ENCODE measurements around the gene LSM7.
A peak's percentile ranks its signal among the peaks of the same experiment; 100 is the strongest.

LSM7 gene

GRCh38 chr19:2338055-2338615 is 9.7 kb upstream of the LSM7 start:
- no peak for DNase-seq (ENCODE audit: low read depth in 2 of 2)

- DNase-seq (ENCODE audit: low read depth in 2 of 2), result no peak
Measured at GRCh38 chr19:2337329-2337707, 8.9 kb upstream of the LSM7 start.

- no peak for DNase-seq (ENCODE audit: low read depth in 2 of 2)
Measured at GRCh38 chr19:2336528-2337328, 8.3 kb upstream of the LSM7 start.

GRCh38 chr19:2335848-2336247 is 7.5 kb upstream of the LSM7 start:
- no peak for DNase-seq (ENCODE audit: low read depth in 2 of 2)

- DNase-seq (ENCODE audit: low read depth in 2 of 2), result no peak
Measured at GRCh38 chr19:2334986-2335846, 6.8 kb upstream of the LSM7 start.

- no peak for DNase-seq (ENCODE audit: low read depth in 2 of 2)
Measured at GRCh38 chr19:2334426-2334825, 6.0 kb upstream of the LSM7 start.

- DNase-seq (ENCODE audit: low read depth in 2 of 2), result no peak
Measured at GRCh38 chr19:2333807-2334211, 5.4 kb upstream of the LSM7 start.

GRCh38 chr19:2333027-2333806 is 4.8 kb upstream of the LSM7 start:
- DNase-seq (ENCODE audit: low read depth in 2 of 2), result no peak

GRCh38 chr19:2332341-2333026 is 4.1 kb upstream of the LSM7 start:
- no peak for DNase-seq (ENCODE audit: low read depth in 2 of 2)

GRCh38 chr19:2331601-2332246 is 3.3 kb upstream of the LSM7 start:
- DNase-seq (ENCODE audit: low read depth in 2 of 2), result no peak

- DNase-seq (ENCODE audit: low read depth in 2 of 2), result no peak
Measured at GRCh38 chr19:2330632-2331284, 2.4 kb upstream of the LSM7 start.

- DNase-seq (ENCODE audit: low read depth in 2 of 2), result no peak
Measured at GRCh38 chr19:2330255-2330631, 1.9 kb upstream of the LSM7 start.

GRCh38 chr19:2329501-2329916 is 1.1 kb upstream of the LSM7 start:
- DNase-seq (ENCODE audit: low read depth in 2 of 2), result no peak

GRCh38 chr19:2329149-2329478 is 728 bp upstream of the LSM7 start:
- DNase-seq (ENCODE audit: low read depth in 2 of 2), result no peak

GRCh38 chr19:2327773-2328400 is 499 bp downstream of the LSM7 start:
- peak in 1 of 2 donors; percentile 32 for DNase-seq (ENCODE audit: low read depth in 2 of 2)

- no peak for DNase-seq (ENCODE audit: low read depth in 2 of 2)
Measured at GRCh38 chr19:2326699-2327360, 1.6 kb downstream of the LSM7 start.

- no peak for DNase-seq (ENCODE audit: low read depth in 2 of 2)
Measured at GRCh38 chr19:2325281-2326046, 2.9 kb downstream of the LSM7 start.

GRCh38 chr19:2324220-2324948 is 4.0 kb downstream of the LSM7 start:
- no peak for DNase-seq (ENCODE audit: low read depth in 2 of 2)
